ENCODE results near the gene PAK4.
"Not testable (repeated sequence)": the region's sequence is repeated elsewhere in the genome, so short reads cannot be mapped to it uniquely, and the experiment has no call there.

Gene PAK4

GRCh38 chr19:39206122-39206521 lies 80.5 kb downstream of the PAK4 start:
- no peak for DNase-seq (ENCODE audit: low spot score)

- DNase-seq (ENCODE audit: low spot score) = no peak
These were observed 81.8 kb downstream of the PAK4 start for GRCh38 chr19:39207293-39207836.

GRCh38 chr19:39208175-39208795 lies 82.7 kb downstream of the PAK4 start:
- DNase-seq (ENCODE audit: low spot score) = no peak

GRCh38 chr19:39209196-39209595 lies 83.6 kb downstream of the PAK4 start:
- no peak for DNase-seq (ENCODE audit: low spot score)

GRCh38 chr19:39211731-39212374 lies 86.3 kb downstream of the PAK4 start:
- no peak for DNase-seq (ENCODE audit: low spot score)

GRCh38 chr19:39212375-39212742 lies 86.8 kb downstream of the PAK4 start:
- no peak for DNase-seq (ENCODE audit: low spot score)

- DNase-seq (ENCODE audit: low spot score) = not testable (repeated sequence)
These were observed 89.7 kb downstream of the PAK4 start for GRCh38 chr19:39215323-39215722.

GRCh38 chr19:39217094-39217493 lies 91.5 kb downstream of the PAK4 start:
- DNase-seq (ENCODE audit: low spot score) = no peak

GRCh38 chr19:39218230-39219007 lies 92.8 kb downstream of the PAK4 start:
- DNase-seq (ENCODE audit: low spot score) = no peak

- not testable (repeated sequence) for DNase-seq (ENCODE audit: low spot score)
These were observed 93.5 kb downstream of the PAK4 start for GRCh38 chr19:39219108-39219507.

GRCh38 chr19:39223703-39224279 lies 98.2 kb downstream of the PAK4 start:
- no peak for DNase-seq (ENCODE audit: low spot score)

- no peak for DNase-seq (ENCODE audit: low spot score)
These were observed 99.3 kb downstream of the PAK4 start for GRCh38 chr19:39224910-39225309.

Measured in SK-N-DZ (cell line).